IMR-90 (cell line): ENCODE results near the gene TFAP2C.

Source experiments
- MAFK ChIP-seq: IDR thresholded peaks from 2 replicates; pipeline ENCODE4 v1.6.1; 2012; ENCODE audit warnings: low read depth, low read length, improper control_type of control experiment
- RFX5 ChIP-seq: IDR thresholded peaks from 2 replicates; pipeline ENCODE4 v1.8.0; 2012; ENCODE audit warnings: low read depth, mild to moderate bottlenecking, low read length, moderate library complexity
- SMC3 ChIP-seq: fragments of 150-350 bp; IDR thresholded peaks from 2 replicates; pipeline ENCODE4 v1.6.1; 2016; ENCODE audit warnings: low read depth, mild to moderate bottlenecking, antibody characterized with exemption, low read length, moderate library complexity
- TF ChIP-seq, protein P1 (sequence below): conservative IDR thresholded peaks from 2 replicates; pipeline ENCODE4 v1.5.1; 2012; ENCODE audit warnings: mild to moderate bottlenecking, low read depth, low read length, improper control_type of control experiment

DNA sequence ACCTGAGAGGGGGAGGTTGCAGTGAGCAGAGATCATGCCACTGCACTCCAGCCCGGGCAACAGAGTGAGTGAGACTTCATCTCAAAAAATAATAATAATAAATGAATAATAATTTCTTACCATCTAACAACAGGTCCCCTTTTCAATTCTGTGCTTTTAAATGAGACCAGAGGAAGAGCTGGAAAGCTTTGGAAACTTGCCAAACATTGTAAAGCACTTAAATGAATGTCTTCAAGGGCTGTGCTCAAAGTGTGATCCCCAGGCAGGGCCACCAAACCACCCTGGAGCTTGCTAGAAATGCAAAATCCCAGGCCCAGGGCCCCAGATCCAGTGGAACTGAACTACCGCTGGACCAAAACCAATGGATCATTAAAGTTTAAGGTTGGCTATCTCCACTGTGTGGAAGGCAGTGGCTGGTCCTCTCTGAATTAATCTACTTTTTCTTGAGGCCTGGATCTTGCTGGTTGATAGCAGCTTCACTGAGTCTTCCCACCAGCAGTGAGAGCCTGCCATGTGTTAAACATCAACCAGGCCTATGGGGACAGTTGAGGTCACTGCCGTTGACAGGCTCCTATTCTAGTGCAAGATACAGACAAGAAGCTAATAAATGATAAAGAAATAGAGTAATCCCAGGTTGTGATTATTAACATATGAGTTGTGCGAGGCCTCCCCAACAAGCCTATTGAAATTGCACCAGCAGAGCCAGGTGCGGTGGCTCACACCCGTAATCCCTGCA is 23.7 kb upstream of the TFAP2C start:
- TF ChIP-seq RFX5 (no peak), MAFK (no peak), SMC3 (no peak)
- TF ChIP-seq, protein P1, sequence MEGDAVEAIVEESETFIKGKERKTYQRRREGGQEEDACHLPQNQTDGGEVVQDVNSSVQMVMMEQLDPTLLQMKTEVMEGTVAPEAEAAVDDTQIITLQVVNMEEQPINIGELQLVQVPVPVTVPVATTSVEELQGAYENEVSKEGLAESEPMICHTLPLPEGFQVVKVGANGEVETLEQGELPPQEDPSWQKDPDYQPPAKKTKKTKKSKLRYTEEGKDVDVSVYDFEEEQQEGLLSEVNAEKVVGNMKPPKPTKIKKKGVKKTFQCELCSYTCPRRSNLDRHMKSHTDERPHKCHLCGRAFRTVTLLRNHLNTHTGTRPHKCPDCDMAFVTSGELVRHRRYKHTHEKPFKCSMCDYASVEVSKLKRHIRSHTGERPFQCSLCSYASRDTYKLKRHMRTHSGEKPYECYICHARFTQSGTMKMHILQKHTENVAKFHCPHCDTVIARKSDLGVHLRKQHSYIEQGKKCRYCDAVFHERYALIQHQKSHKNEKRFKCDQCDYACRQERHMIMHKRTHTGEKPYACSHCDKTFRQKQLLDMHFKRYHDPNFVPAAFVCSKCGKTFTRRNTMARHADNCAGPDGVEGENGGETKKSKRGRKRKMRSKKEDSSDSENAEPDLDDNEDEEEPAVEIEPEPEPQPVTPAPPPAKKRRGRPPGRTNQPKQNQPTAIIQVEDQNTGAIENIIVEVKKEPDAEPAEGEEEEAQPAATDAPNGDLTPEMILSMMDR, result no peak
